HPDE6-E6E7 (cell line): ENCODE results near the gene TMSB4X.
"Not testable (repeated sequence)": the region's sequence is repeated elsewhere in the genome, so short reads cannot be mapped to it uniquely, and the experiment has no call there.

Experiments
- DNase-seq: peaks from one replicate; pipeline ENCODE4 v3.0.0; 2011; ENCODE audit warnings: missing footprints; ENCODE audit errors: extremely low spot score

The TMSB4X gene

GRCh38 chrX:12955882-12956703, 18.8 kb upstream of the TMSB4X start:
- DNase-seq: no peak

GRCh38 chrX:12956704-12957534, 18.0 kb upstream of the TMSB4X start:
- no peak for DNase-seq

- DNase-seq: no peak
Measured at GRCh38 chrX:12958059-12958458, 16.9 kb upstream of the TMSB4X start.

GRCh38 chrX:12958461-12958860, 16.4 kb upstream of the TMSB4X start:
- no peak for DNase-seq

GRCh38 chrX:12961196-12961718, 13.7 kb upstream of the TMSB4X start:
- DNase-seq: no peak

GRCh38 chrX:12962041-12962504, 12.8 kb upstream of the TMSB4X start:
- DNase-seq: no peak

- not testable (repeated sequence) for DNase-seq
Measured at GRCh38 chrX:12963210-12963850, 11.6 kb upstream of the TMSB4X start.

GRCh38 chrX:12965131-12965940, 9.6 kb upstream of the TMSB4X start:
- no peak for DNase-seq

- no peak for DNase-seq
Measured at GRCh38 chrX:12966151-12966550, 8.8 kb upstream of the TMSB4X start.

GRCh38 chrX:12967711-12968465, 7.0 kb upstream of the TMSB4X start:
- no peak for DNase-seq

- no peak for DNase-seq
Measured at GRCh38 chrX:12970691-12971202, 4.2 kb upstream of the TMSB4X start.

- DNase-seq: no peak
Measured at GRCh38 chrX:12971282-12972003, 3.5 kb upstream of the TMSB4X start.

- no peak for DNase-seq
Measured at GRCh38 chrX:12972243-12972642, 2.7 kb upstream of the TMSB4X start.

GRCh38 chrX:12972878-12973560, 1.9 kb upstream of the TMSB4X start:
- no peak for DNase-seq

- DNase-seq: no peak
Measured at GRCh38 chrX:12973561-12974304, 1.2 kb upstream of the TMSB4X start.

GRCh38 chrX:12974305-12974795, 560 bp upstream of the TMSB4X start:
- DNase-seq: no peak

GRCh38 chrX:12975670-12975965, 708 bp downstream of the TMSB4X start:
- DNase-seq: no peak

GRCh38 chrX:12975991-12976558, 1.2 kb downstream of the TMSB4X start:
- DNase-seq: no peak
